Measurements from ENCODE around the gene PITX1.

Gene PITX1

DNA sequence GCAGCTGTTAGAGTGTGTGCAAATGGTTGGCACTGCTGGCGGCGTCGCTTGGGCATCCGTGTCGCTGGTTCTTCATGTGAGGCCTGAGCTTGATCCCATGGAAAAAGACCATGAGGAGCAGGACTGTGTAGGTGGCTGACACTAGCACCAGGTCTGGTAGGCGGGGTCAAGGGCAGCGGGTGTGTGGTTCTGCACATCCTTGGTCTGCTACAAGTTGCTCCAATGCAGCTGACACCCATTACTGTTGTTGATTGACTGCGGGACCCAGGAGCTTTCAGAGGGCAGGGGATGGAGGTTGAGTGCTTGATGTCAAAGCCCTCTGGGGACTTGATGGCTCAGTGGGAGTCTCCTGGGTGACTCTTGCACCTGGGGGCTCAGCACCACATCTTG, 29.0 kb upstream of the PITX1 start:
- TF ChIP-seq TAF1 (IDR thresholded peaks at IDR 0.05; ENCODE audit: borderline replicate concordance, insufficient read depth, low read length) (no peak), SIN3A (IDR thresholded peaks at IDR 0.05; ENCODE audit: borderline replicate concordance, insufficient read depth, low read length) (no peak), POLR2AphosphoS5 (IDR thresholded peaks at IDR 0.05; ENCODE audit: low read depth, low read length) (no peak), FOXP2 (optimal IDR thresholded peaks at IDR 0.05; ENCODE audit: borderline replicate concordance, extremely low read depth, extremely low read length, insufficient read depth) (no peak)
- TF ChIP-seq, protein P1, sequence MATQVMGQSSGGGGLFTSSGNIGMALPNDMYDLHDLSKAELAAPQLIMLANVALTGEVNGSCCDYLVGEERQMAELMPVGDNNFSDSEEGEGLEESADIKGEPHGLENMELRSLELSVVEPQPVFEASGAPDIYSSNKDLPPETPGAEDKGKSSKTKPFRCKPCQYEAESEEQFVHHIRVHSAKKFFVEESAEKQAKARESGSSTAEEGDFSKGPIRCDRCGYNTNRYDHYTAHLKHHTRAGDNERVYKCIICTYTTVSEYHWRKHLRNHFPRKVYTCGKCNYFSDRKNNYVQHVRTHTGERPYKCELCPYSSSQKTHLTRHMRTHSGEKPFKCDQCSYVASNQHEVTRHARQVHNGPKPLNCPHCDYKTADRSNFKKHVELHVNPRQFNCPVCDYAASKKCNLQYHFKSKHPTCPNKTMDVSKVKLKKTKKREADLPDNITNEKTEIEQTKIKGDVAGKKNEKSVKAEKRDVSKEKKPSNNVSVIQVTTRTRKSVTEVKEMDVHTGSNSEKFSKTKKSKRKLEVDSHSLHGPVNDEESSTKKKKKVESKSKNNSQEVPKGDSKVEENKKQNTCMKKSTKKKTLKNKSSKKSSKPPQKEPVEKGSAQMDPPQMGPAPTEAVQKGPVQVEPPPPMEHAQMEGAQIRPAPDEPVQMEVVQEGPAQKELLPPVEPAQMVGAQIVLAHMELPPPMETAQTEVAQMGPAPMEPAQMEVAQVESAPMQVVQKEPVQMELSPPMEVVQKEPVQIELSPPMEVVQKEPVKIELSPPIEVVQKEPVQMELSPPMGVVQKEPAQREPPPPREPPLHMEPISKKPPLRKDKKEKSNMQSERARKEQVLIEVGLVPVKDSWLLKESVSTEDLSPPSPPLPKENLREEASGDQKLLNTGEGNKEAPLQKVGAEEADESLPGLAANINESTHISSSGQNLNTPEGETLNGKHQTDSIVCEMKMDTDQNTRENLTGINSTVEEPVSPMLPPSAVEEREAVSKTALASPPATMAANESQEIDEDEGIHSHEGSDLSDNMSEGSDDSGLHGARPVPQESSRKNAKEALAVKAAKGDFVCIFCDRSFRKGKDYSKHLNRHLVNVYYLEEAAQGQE (IDR thresholded peaks at IDR 0.05; ENCODE audit: insufficient read depth in 1 of 2, low read depth in 2 of 2, low read length in 2 of 2) = no peak

DNA sequence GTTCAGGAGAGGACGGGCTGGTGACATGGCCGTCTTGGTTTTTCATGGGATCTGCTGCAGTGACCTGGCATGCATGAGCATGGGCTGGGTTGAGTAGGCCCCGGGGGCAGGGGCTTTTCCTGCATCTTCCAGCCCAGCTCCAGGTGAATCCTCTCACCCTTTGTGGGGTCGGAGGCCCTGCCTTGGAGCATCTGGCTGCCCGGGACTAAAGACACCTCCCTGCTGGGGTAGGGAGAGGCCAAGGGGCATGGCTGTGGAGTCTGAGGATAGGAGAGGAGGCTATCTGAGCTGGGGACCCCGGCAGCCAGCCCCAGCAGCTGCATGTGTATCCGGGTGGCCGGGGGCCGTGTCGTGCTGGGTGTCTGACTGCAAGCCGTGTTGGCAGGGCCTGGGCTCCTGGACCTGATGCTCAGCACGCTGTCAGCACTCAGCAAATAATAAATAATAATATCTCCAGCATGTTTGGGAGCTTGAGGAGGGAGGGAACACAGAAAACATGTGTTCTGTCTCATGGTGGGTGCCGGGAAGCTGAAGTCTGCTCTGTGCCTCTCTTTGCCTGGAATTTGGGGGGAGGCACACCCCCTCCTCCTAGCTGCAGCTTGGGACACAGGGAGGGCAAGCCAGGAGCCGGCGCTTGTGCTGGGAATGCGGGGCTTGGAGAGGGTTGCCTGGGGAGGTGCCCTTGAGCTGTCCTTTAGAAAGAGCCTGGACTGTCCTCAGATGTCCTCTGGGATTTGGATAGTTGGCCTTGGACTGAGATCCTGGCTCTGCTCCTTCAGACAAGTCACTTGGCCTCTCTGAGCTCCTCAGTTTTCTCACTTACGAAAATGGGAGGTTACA, 28.4 kb upstream of the PITX1 start:
- no peak for TF ChIP-seq POLR2AphosphoS5 (IDR thresholded peaks at IDR 0.05; ENCODE audit: low read depth, low read length)
- TF ChIP-seq SIN3A (IDR thresholded peaks at IDR 0.05; ENCODE audit: borderline replicate concordance, insufficient read depth, low read length) = no peak
- TF ChIP-seq, protein P1 (IDR thresholded peaks at IDR 0.05; ENCODE audit: insufficient read depth in 1 of 2, low read depth in 2 of 2, low read length in 2 of 2) = no peak
- TF ChIP-seq FOXP2 (optimal IDR thresholded peaks at IDR 0.05; ENCODE audit: borderline replicate concordance, extremely low read depth, extremely low read length, insufficient read depth) = no peak
- no peak for TF ChIP-seq TAF1 (IDR thresholded peaks at IDR 0.05; ENCODE audit: borderline replicate concordance, insufficient read depth, low read length)

DNA sequence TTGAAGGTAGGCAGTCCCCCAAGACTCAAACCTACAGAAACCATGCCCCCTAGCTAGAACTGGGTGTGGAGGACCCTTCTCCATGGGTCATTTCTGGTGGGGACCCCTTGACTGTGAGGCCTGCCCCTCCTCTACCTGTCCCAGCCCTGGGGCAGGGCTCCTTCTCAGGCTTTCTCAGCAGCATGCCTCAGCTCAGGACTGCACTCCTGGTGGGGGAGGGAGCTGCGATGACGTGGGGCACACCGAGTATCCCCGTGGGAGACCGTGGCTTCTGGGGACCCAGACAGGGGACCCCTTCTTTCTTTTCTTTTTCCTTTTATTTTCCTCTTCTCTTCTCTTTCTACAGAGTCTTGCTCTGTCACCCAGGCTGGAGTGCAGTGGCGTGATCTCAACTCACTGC, 27.0 kb upstream of the PITX1 start:
- no peak for TF ChIP-seq TAF1 (IDR thresholded peaks at IDR 0.05; ENCODE audit: borderline replicate concordance, insufficient read depth, low read length)
- TF ChIP-seq POLR2AphosphoS5 (IDR thresholded peaks at IDR 0.05; ENCODE audit: low read depth, low read length) = no peak
- no peak for TF ChIP-seq FOXP2 (optimal IDR thresholded peaks at IDR 0.05; ENCODE audit: borderline replicate concordance, extremely low read depth, extremely low read length, insufficient read depth)
- TF ChIP-seq, protein P1 (IDR thresholded peaks at IDR 0.05; ENCODE audit: insufficient read depth in 1 of 2, low read depth in 2 of 2, low read length in 2 of 2) = no peak
- no peak for TF ChIP-seq SIN3A (IDR thresholded peaks at IDR 0.05; ENCODE audit: borderline replicate concordance, insufficient read depth, low read length)

DNA sequence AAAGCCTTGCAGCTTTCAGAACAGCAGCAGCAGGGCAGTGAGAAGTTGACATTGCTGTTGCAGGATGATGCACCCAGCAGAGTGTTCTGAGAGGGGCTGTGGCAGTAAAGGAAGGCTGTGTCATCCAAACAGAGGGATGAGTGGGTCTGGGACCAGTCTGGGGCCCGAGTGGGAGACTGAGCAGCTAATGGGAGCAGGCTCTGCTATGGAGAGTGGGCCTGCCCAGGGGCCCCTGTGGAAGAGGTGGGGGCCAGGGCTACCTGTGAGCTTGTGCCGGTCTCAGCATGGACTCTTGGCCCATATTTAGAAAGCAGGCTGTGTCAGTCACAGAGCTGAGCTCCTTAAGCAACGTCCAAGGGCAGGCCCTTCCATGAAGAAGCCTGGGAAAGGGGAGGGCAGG, 26.0 kb upstream of the PITX1 start:
- TF ChIP-seq POLR2AphosphoS5 (IDR thresholded peaks at IDR 0.05; ENCODE audit: low read depth, low read length) = no peak
- TF ChIP-seq, protein P1 (IDR thresholded peaks at IDR 0.05; ENCODE audit: insufficient read depth in 1 of 2, low read depth in 2 of 2, low read length in 2 of 2) = no peak
- TF ChIP-seq TAF1 (IDR thresholded peaks at IDR 0.05; ENCODE audit: borderline replicate concordance, insufficient read depth, low read length) = no peak
- TF ChIP-seq SIN3A (IDR thresholded peaks at IDR 0.05; ENCODE audit: borderline replicate concordance, insufficient read depth, low read length) = no peak
- TF ChIP-seq FOXP2 (optimal IDR thresholded peaks at IDR 0.05; ENCODE audit: borderline replicate concordance, extremely low read depth, extremely low read length, insufficient read depth) = no peak

Data from PFSK-1 (cell line).